SK-N-SH treated with all-trans-retinoic acid at 6 μM for 48 hours (cell line): ENCODE data around the gene SAE1.

ENCODE experiments used
- BACH2 ChIP-seq: fragments of 250-450 bp; sonication (Bioruptor Pico); IDR thresholded peaks from 2 replicates; pipeline ENCODE4 v1.9.0; 2021; ENCODE audit warnings: mild to moderate bottlenecking, borderline replicate concordance
- TOX ChIP-seq: fragments of 250-450 bp; sonication (Bioruptor Pico); IDR thresholded peaks from 2 replicates; pipeline ENCODE4 v1.8.0; 2021; ENCODE audit warnings: mild to moderate bottlenecking, moderate library complexity, borderline replicate concordance
- ZFP30 ChIP-seq: fragments of 450-650 bp; formaldehyde crosslinking; IDR thresholded peaks from 2 replicates; pipeline ENCODE4 v1.5.0; 2022; ENCODE audit warnings: mild to moderate bottlenecking, moderate library complexity

GRCh38 chr19:47132194-47132852 is 1.7 kb downstream of the SAE1 start:
- TF ChIP-seq ZFP30 (CRISPR knock-in tag), result no peak
- TF ChIP-seq TOX, result no peak
- no peak for TF ChIP-seq BACH2 (CRISPR knock-in tag)
